Inferior parietal cortex (tissue), 1 donor: ENCODE measurements around the gene AXIN1.
"Not testable (repeated sequence)": the region's sequence is repeated elsewhere in the genome, so short reads cannot be mapped to it uniquely, and the experiment has no call there.

Source experiments
- DNase-seq: peaks from one replicate; pipeline ENCODE4 v3.0.0-alpha.2; 2016; ENCODE audit errors: extremely low spot score

Gene AXIN1

GRCh38 chr16:333406-334094 is 19.0 kb downstream of the AXIN1 start:
- DNase-seq: no peak

GRCh38 chr16:331181-331814 is 21.2 kb downstream of the AXIN1 start:
- DNase-seq: not testable (repeated sequence)

GRCh38 chr16:330741-331140 is 21.8 kb downstream of the AXIN1 start:
- DNase-seq: no peak

- DNase-seq: no peak
These were observed 27.0 kb downstream of the AXIN1 start for GRCh38 chr16:325375-326145.

GRCh38 chr16:324451-325334 is 27.8 kb downstream of the AXIN1 start:
- no peak for DNase-seq

GRCh38 chr16:324201-324450 is 28.4 kb downstream of the AXIN1 start:
- no peak for DNase-seq

- no peak for DNase-seq
These were observed 29.9 kb downstream of the AXIN1 start for GRCh38 chr16:322476-323143.

GRCh38 chr16:321532-321931 is 31.0 kb downstream of the AXIN1 start:
- no peak for DNase-seq

- DNase-seq: no peak
These were observed 32.3 kb downstream of the AXIN1 start for GRCh38 chr16:320206-320605.

GRCh38 chr16:318628-319027 is 33.9 kb downstream of the AXIN1 start:
- no peak for DNase-seq

- no peak for DNase-seq
These were observed 34.9 kb downstream of the AXIN1 start for GRCh38 chr16:317583-317982.

- no peak for DNase-seq
These were observed 35.6 kb downstream of the AXIN1 start for GRCh38 chr16:316741-317464.

- no peak for DNase-seq
These were observed 37.7 kb downstream of the AXIN1 start for GRCh38 chr16:314795-315299.

- no peak for DNase-seq
These were observed 38.2 kb downstream of the AXIN1 start for GRCh38 chr16:314351-314750.

GRCh38 chr16:311725-312124 is 40.8 kb downstream of the AXIN1 start:
- no peak for DNase-seq

- DNase-seq: no peak
These were observed 43.0 kb downstream of the AXIN1 start for GRCh38 chr16:309476-309875.

- no peak for DNase-seq
These were observed 44.7 kb downstream of the AXIN1 start for GRCh38 chr16:307691-308312.

GRCh38 chr16:306911-307370 is 45.6 kb downstream of the AXIN1 start:
- DNase-seq: peak; percentile 29

GRCh38 chr16:305916-306626 is 46.5 kb downstream of the AXIN1 start:
- DNase-seq: peak; percentile 32
